Muscle layer of duodenum (tissue), 2 donors: ENCODE measurements around the gene ROS1.

Source experiments
- H3K27ac ChIP-seq: one replicate; pipeline ENCODE4 v1.7.0; 2013; ENCODE audit warnings: mild to moderate bottlenecking, low read length
- H3K27me3 ChIP-seq: one replicate; pipeline ENCODE4 v1.7.0; 2013; ENCODE audit warnings: low read depth, mild to moderate bottlenecking, control low read depth, low read length
- H3K36me3 ChIP-seq, 2 donors: one replicate each; pipeline ENCODE4 v1.7.0; 2013; ENCODE audit warnings: low read length in 2 of 2, control low read depth in 1 of 2, mild to moderate bottlenecking in 1 of 2; ENCODE audit not compliant: insufficient read depth in 2 of 2, control insufficient read depth in 1 of 2
- H3K4me1 ChIP-seq, 2 donors: one replicate each; pipeline ENCODE4 v1.7.0; 2013; ENCODE audit warnings: low read length in 2 of 2, mild to moderate bottlenecking in 2 of 2, control low read depth in 1 of 2, moderate library complexity in 1 of 2; ENCODE audit not compliant: insufficient read depth in 2 of 2, control insufficient read depth in 1 of 2
- H3K4me3 ChIP-seq, 2 donors: one replicate each; pipeline ENCODE4 v1.7.0; 2013; ENCODE audit warnings: low read length in 2 of 2, low read depth in 1 of 2, mild to moderate bottlenecking in 1 of 2
- H3K9me3 ChIP-seq, 2 donors: one replicate each; pipeline ENCODE4 v1.7.0; 2013; ENCODE audit warnings: low read length in 2 of 2, control low read depth in 1 of 2, mild to moderate bottlenecking in 1 of 2; ENCODE audit not compliant: control insufficient read depth in 1 of 2
- donor health status: healthy.

Gene ROS1

GRCh38 chr6:117304446-117304845, 121.3 kb downstream of the ROS1 start:
- H3K9me3 ChIP-seq: no peaks in the 10 kb centered on the region
- no peak overlapping the region for H3K4me3 ChIP-seq
- no peak overlapping the region for H3K27ac ChIP-seq
- H3K36me3 ChIP-seq: no peaks in the 10 kb centered on the region
- no peaks in the 10 kb centered on the region for H3K27me3 ChIP-seq
- H3K4me1 ChIP-seq: no peaks in the 10 kb centered on the region

GRCh38 chr6:117303323-117303722, 122.4 kb downstream of the ROS1 start:
- H3K4me3 ChIP-seq: no peak overlapping the region
- no peaks in the 10 kb centered on the region for H3K27me3 ChIP-seq
- no peaks in the 10 kb centered on the region for H3K36me3 ChIP-seq
- H3K9me3 ChIP-seq: no peaks in the 10 kb centered on the region
- no peak overlapping the region for H3K27ac ChIP-seq
- H3K4me1 ChIP-seq: no peaks in the 10 kb centered on the region

- Histone ChIP-seq H3K36me3 (no peaks in the 10 kb centered on the region), H3K27ac (no peak overlapping the region), H3K4me1 (no peaks in the 10 kb centered on the region), H3K4me3 (no peak overlapping the region), H3K27me3 (no peaks in the 10 kb centered on the region), H3K9me3 (no peaks in the 10 kb centered on the region)
These were observed 126.8 kb downstream of the ROS1 start for GRCh38 chr6:117298941-117299340.

- H3K4me1 ChIP-seq: peaks cover 0 to 4% of the 10 kb centered on the region in 2 donors
- H3K36me3 ChIP-seq: no peaks in the 10 kb centered on the region
- no peak overlapping the region for H3K4me3 ChIP-seq
- no peak overlapping the region for H3K27ac ChIP-seq
- H3K27me3 ChIP-seq: no peaks in the 10 kb centered on the region
- H3K9me3 ChIP-seq: no peaks in the 10 kb centered on the region
These were observed 135.4 kb downstream of the ROS1 start for GRCh38 chr6:117290173-117290846.

- H3K4me1 ChIP-seq: peaks cover 0 to 4% of the 10 kb centered on the region in 2 donors
- H3K9me3 ChIP-seq: no peaks in the 10 kb centered on the region
- H3K27me3 ChIP-seq: no peaks in the 10 kb centered on the region
- no peak overlapping the region for H3K27ac ChIP-seq
- no peak overlapping the region for H3K4me3 ChIP-seq
- H3K36me3 ChIP-seq: no peaks in the 10 kb centered on the region
These were observed 137.5 kb downstream of the ROS1 start for GRCh38 chr6:117288083-117288715.

GRCh38 chr6:117280922-117281321, 144.8 kb downstream of the ROS1 start:
- Histone ChIP-seq H3K36me3 (no peaks in the 10 kb centered on the region), H3K4me3 (no peak overlapping the region), H3K27me3 (no peaks in the 10 kb centered on the region), H3K9me3 (no peaks in the 10 kb centered on the region), H3K4me1 (no peaks in the 10 kb centered on the region), H3K27ac (no peak overlapping the region)

GRCh38 chr6:117276778-117277316, 148.9 kb downstream of the ROS1 start:
- no peak overlapping the region for H3K27ac ChIP-seq
- no peak overlapping the region for H3K4me3 ChIP-seq
- no peaks in the 10 kb centered on the region for H3K36me3 ChIP-seq
- peaks cover 11% of the 10 kb centered on the region for H3K27me3 ChIP-seq
- no peaks in the 10 kb centered on the region for H3K4me1 ChIP-seq
- H3K9me3 ChIP-seq: no peaks in the 10 kb centered on the region

GRCh38 chr6:117275711-117276110, 150.0 kb downstream of the ROS1 start:
- Histone ChIP-seq H3K4me1 (no peaks in the 10 kb centered on the region), H3K27ac (no peak overlapping the region), H3K27me3 (peaks cover 11% of the 10 kb centered on the region), H3K4me3 (no peak overlapping the region), H3K36me3 (no peaks in the 10 kb centered on the region), H3K9me3 (no peaks in the 10 kb centered on the region)

- Histone ChIP-seq H3K36me3 (no peaks in the 10 kb centered on the region), H3K9me3 (no peaks in the 10 kb centered on the region), H3K27me3 (peaks cover 12% of the 10 kb centered on the region), H3K27ac (no peak overlapping the region), H3K4me1 (peaks cover 0 to 5% of the 10 kb centered on the region in 2 donors), H3K4me3 (no peak overlapping the region)
These were observed 150.5 kb downstream of the ROS1 start for GRCh38 chr6:117275205-117275604.

GRCh38 chr6:117272891-117273290, 152.9 kb downstream of the ROS1 start:
- peaks cover 0 to 8% of the 10 kb centered on the region in 2 donors for H3K9me3 ChIP-seq
- no peak overlapping the region for H3K27ac ChIP-seq
- no peak overlapping the region for H3K4me3 ChIP-seq
- peaks cover 0 to 10% of the 10 kb centered on the region in 2 donors for H3K4me1 ChIP-seq
- H3K36me3 ChIP-seq: no peaks in the 10 kb centered on the region
- peaks cover 35% of the 10 kb centered on the region for H3K27me3 ChIP-seq

- H3K27me3 ChIP-seq: peaks cover 41% of the 10 kb centered on the region
- H3K4me1 ChIP-seq: peaks cover 0 to 10% of the 10 kb centered on the region in 2 donors
- no peak overlapping the region for H3K27ac ChIP-seq
- H3K9me3 ChIP-seq: peaks cover 0 to 8% of the 10 kb centered on the region in 2 donors
- H3K36me3 ChIP-seq: no peaks in the 10 kb centered on the region
- no peak overlapping the region for H3K4me3 ChIP-seq
These were observed 153.5 kb downstream of the ROS1 start for GRCh38 chr6:117272032-117272866.
